Measurements from ENCODE around the gene PDLIM7. TPM values are rescaled to one million over a fixed set of nuclear protein-coding genes. Genes with fewer than 3 reads are reported as not detected.

Gene PDLIM7
- total RNA-seq, 2 experiments from 2014 or later = 38.8 to 58.0 TPM

GRCh38 chr5:177442066-177442826 is 55.2 kb downstream of the PDLIM7 start:
- TF ChIP-seq CTCF (conservative IDR thresholded peaks at IDR 0.05; ENCODE audit: low read length) (no peak), EZH2phosphoT487 (IDR thresholded peaks at IDR 0.05; ENCODE audit: borderline replicate concordance, low read depth, low read length) (no peak)
- DNase-seq (ENCODE audit: low spot score) = no peak
- no peaks in the 10 kb centered on the region for H4K20me1 ChIP-seq (ENCODE audit: insufficient read depth, low read length)
- POLR2A ChIA-PET = interaction anchor here (0.5 to 1.2 kb wide), 2 partner anchors 10 to 432 kb away, joined by 3 to 4 read pairs; no protein-coding TSS in a partner anchor
- CTCF ChIA-PET (ENCODE audit: unreplicated experiment) = interaction anchor here (0.5 kb wide), 1 partner anchor 16 kb away, joined by 3 read pairs; no protein-coding TSS in a partner anchor
- no peak overlapping the region for H3K4me2 ChIP-seq (ENCODE audit: low read length)
- no peak overlapping the region for H3K4me3 ChIP-seq (ENCODE audit: low read depth, low read length, poor library complexity, severe bottlenecking)
- peaks cover 25% of the 10 kb centered on the region for H3K4me1 ChIP-seq (ENCODE audit: insufficient read depth, low read length, poor library complexity, severe bottlenecking)
- no TSS peak for BruUV-seq (replicated peaks)
- no peaks in the 10 kb centered on the region for H3K9me3 ChIP-seq (ENCODE audit: low read length)
- H3K27ac ChIP-seq (ENCODE audit: low read depth, low read length, poor library complexity, severe bottlenecking) = no peak overlapping the region
- H3K79me2 ChIP-seq (ENCODE audit: insufficient read depth, low read depth, low read length) = no peaks in the 10 kb centered on the region
- intact Hi-C loops (cut with micrococcal nuclease; ENCODE audit: unreplicated experiment) = no loop called here
- H2AFZ ChIP-seq (ENCODE audit: low read length) = no peak overlapping the region
- H3K36me3 ChIP-seq (ENCODE audit: insufficient read depth, low read length) = peaks cover 51% of the 10 kb centered on the region
- no peaks in the 10 kb centered on the region for H3K9me2 ChIP-seq (ENCODE audit: insufficient read depth, low read length)

DNA sequence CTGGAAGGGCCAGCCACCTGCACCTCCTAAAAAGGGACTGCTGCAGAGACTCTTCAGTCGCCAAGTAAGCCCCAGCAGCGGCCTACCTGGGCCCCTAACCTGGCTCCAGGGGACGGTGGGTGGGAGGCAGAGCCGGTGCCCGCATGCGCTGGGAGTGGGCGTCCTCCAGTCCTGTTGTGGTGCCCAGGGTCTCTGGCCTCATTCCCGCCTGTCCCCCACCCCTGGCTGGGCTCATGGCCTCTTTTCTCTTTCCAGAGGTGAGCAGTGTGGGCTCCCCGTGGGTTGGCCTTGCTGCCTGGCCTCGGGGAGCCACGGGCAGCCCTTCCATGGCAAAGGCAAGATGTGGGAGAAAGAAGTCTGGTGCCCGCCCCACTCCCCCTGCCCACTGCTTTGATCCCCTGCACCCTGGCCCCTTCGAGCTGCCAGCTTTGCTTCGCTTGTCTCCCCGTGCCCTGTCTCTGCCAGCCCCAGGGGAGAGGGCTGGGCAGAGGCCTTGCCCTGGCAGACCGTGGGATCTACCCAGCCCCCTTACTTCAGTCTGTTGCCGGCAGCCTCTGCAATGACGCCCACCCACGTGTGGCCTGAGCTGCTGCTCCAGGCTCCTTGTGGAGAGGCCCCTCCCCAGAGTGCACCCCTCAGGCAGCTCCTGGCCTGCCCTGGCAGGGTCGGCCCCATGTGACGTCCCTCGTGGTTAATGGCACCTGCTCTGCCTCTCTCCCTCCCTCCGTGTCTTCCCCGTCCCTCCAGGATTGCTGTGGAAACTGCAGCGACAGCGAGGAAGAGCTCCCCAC is 56.2 kb downstream of the PDLIM7 start:
- POLR2A ChIA-PET = interaction anchor here (1.2 kb wide), 1 partner anchor 11 kb away, joined by 4 read pairs; no protein-coding TSS in a partner anchor
- peaks cover 61% of the 10 kb centered on the region for H3K36me3 ChIP-seq (ENCODE audit: insufficient read depth, low read length)
- DNase-seq (ENCODE audit: low spot score) = no peak
- intact Hi-C loops (cut with micrococcal nuclease; ENCODE audit: unreplicated experiment) = no loop called here
- no peak overlapping the region for H2AFZ ChIP-seq (ENCODE audit: low read length)
- TF ChIP-seq EZH2phosphoT487 (IDR thresholded peaks at IDR 0.05; ENCODE audit: borderline replicate concordance, low read depth, low read length) (no peak), CTCF (conservative IDR thresholded peaks at IDR 0.05; ENCODE audit: low read length) (no peak)
- H3K79me2 ChIP-seq (ENCODE audit: insufficient read depth, low read depth, low read length) = no peaks in the 10 kb centered on the region
- H4K20me1 ChIP-seq (ENCODE audit: insufficient read depth, low read length) = no peaks in the 10 kb centered on the region
- H3K4me3 ChIP-seq (ENCODE audit: low read depth, low read length, poor library complexity, severe bottlenecking) = no peak overlapping the region
- H3K27ac ChIP-seq (ENCODE audit: low read depth, low read length, poor library complexity, severe bottlenecking) = no peak overlapping the region
- BruUV-seq (replicated peaks) = no TSS peak
- no peaks in the 10 kb centered on the region for H3K9me3 ChIP-seq (ENCODE audit: low read length)
- CTCF ChIA-PET (ENCODE audit: unreplicated experiment) = interaction anchor here (0.5 kb wide), 1 partner anchor 15 kb away, joined by 3 read pairs; no protein-coding TSS in a partner anchor
- H3K4me2 ChIP-seq (ENCODE audit: low read length) = no peak overlapping the region
- no peaks in the 10 kb centered on the region for H3K9me2 ChIP-seq (ENCODE audit: insufficient read depth, low read length)
- peaks cover 22% of the 10 kb centered on the region for H3K4me1 ChIP-seq (ENCODE audit: insufficient read depth, low read length, poor library complexity, severe bottlenecking)

Measured in OCI-LY7 (cell line).